ENCODE data around the gene DBT.
"Not testable (repeated sequence)": the region's sequence is repeated elsewhere in the genome, so short reads cannot be mapped to it uniquely, and the experiment has no call there.

DNA sequence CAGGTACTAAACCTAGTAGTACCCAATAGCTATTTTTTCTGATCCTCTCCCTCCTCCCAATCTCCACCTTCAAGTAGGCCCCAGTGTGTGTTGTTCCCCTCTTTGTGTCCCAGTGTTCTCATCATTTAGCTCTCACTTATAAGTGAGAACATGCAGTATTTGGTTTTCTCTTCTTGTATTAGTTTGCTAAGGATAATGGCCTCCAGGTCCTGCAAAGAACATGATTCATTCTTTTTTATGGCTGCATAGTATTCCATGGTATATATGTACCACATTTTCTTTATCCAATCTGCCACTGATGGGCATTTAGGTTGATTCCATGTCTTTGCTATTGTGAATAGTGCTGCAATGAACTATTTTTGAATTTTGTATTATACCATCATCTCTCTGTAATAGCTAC lies 47.4 kb upstream of the DBT start:
- TF ChIP-seq CTCF (tag by site-specific recombination; IDR thresholded peaks at IDR 0.05); ZBTB48 (tag by site-specific recombination; IDR thresholded peaks at IDR 0.05); ZSCAN5A (tag by site-specific recombination; IDR thresholded peaks at IDR 0.05); ZNF214 (tag by site-specific recombination; IDR thresholded peaks at IDR 0.05; ENCODE audit: borderline replicate concordance); ELK4 (IDR thresholded peaks at IDR 0.05; ENCODE audit: borderline replicate concordance, low read depth, low read length): not testable (repeated sequence)
- TF ChIP-seq, protein P1, sequence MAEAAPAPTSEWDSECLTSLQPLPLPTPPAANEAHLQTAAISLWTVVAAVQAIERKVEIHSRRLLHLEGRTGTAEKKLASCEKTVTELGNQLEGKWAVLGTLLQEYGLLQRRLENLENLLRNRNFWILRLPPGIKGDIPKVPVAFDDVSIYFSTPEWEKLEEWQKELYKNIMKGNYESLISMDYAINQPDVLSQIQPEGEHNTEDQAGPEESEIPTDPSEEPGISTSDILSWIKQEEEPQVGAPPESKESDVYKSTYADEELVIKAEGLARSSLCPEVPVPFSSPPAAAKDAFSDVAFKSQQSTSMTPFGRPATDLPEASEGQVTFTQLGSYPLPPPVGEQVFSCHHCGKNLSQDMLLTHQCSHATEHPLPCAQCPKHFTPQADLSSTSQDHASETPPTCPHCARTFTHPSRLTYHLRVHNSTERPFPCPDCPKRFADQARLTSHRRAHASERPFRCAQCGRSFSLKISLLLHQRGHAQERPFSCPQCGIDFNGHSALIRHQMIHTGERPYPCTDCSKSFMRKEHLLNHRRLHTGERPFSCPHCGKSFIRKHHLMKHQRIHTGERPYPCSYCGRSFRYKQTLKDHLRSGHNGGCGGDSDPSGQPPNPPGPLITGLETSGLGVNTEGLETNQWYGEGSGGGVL (tag by site-specific recombination; IDR thresholded peaks at IDR 0.05), result not testable (repeated sequence)
